Amniotic epithelial cell (primary cell): ENCODE data around the gene ONECUT1.

ENCODE experiments used
- DNase-seq: peaks from one replicate; pipeline ENCODE4 v3.0.0-alpha.2; 2010; ENCODE audit warnings: low read depth

ONECUT1 gene

GRCh38 chr15:52731732-52732470 lies 58.2 kb downstream of the ONECUT1 start:
- DNase-seq, result no peak

DNA sequence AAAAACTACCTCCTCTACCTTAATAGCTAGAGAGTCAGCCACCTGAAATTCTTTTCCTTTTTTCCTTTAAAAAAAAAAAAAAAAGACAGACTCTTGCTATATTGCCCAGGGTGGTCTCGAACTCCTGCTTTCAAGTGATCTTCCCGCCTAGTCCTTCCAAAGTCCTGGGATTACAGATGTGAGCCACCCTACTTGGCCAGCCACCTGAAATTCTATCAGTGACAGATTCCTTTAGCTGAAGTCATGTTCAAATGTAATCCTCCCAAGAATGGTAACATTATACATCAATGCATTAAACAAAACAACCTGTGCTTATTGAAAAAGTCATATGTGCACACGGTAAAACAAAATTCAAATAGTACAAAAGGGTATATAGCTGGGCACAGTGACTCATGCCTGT lies 59.1 kb downstream of the ONECUT1 start:
- DNase-seq, result no peak

DNA sequence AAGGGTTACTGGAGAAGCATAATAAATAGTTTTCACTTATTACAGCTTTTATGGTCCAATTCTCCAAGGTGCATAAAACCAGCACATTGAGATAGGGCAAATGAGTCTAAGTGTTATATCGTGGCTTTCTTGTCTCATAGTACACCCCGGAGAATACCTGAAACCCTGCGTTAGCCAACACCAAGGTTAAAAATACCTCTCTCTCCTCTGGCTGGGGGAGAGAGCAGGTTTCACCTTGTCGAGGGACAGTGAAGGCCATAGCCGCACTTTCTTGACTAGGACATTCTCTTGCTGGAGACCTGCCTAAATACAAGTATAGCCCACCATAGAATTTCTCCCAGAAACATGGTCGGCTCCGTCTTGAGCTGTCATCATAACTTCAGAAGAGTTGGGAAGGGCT lies 59.5 kb downstream of the ONECUT1 start:
- no peak for DNase-seq

GRCh38 chr15:52730173-52730572 lies 60.0 kb downstream of the ONECUT1 start:
- DNase-seq, result peak; percentile 51

DNA sequence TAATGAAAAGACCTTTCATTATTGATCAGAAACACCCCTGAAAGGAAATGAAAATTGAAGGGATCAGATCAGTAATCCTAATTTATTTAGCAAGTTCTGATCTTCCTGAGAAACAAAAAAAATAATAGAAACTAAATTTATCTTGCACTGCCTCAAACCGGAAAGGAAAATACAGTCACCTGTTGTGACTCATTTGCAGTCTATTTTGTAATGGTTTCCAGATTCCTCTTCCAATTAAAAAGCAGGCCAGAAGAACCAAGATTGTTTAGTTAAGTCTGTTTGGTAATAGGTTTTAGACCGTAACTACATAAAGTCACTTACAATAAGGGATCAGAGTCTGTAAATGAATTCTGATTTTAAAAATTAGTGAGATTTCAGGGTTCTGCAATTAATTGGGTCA lies 61.2 kb downstream of the ONECUT1 start:
- peak; percentile 56 for DNase-seq

DNA sequence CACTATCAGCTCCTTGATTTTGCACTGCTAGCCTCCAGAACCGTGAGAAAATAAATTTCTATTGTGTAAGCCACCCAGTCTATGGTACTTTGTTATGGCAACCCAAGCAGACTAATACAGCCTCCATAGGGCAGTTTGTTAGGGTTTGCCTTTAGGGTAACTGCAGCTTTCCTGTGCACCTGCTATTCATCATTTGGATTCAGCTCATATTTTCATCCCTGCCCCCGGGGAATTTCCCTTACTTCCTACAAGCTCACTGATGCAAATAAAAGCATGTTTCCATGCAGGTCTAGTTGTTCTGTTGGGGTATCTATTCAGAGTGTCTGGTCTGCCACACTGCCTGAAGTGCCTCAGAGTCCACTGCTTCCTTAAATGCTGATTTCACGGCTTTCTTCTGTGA lies 62.3 kb downstream of the ONECUT1 start:
- DNase-seq, result no peak

DNA sequence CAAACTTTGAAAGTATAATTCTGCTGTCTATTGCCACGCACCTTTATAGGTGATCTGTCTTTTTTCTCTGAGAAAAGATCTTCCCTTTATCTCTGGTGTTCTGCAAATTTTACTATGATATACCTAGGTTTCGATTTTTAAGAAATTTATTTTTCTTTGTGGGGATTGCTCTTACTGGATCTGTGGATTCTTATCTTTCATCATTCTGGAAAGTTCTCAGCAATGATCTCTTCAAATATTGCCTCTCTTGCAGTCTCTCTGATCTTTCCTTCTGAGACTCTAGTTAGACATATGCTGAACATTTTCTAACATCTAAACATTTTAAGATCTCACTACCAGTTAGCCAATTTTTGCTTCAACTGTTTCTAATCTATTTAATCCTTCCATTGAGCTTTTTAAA lies 63.9 kb downstream of the ONECUT1 start:
- DNase-seq, result no peak

GRCh38 chr15:52718551-52718950 lies 71.6 kb downstream of the ONECUT1 start:
- DNase-seq, result no peak

- DNase-seq, result peak; percentile 27
Measured at GRCh38 chr15:52717924-52718323, 72.2 kb downstream of the ONECUT1 start.

GRCh38 chr15:52717481-52717880 lies 72.7 kb downstream of the ONECUT1 start:
- DNase-seq, result no peak

DNA sequence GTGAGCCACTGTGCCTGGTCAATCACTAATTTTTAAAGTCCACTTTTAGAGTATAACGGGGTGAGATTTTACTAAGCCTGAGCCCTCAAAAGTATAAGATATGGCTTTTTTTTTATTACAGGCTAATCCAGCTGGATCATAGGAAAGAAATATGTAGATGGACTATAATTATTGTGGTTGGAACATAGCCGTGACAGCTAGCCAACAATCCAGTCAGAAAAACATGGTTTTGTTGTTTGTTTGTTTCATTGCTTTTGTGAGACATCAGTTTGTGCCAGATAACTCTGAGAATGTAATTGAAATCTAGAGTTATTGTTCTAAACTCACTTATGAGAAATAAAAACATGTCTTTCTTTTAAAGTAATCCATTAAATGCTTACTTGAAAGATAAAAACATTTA lies 73.6 kb downstream of the ONECUT1 start:
- no peak for DNase-seq

DNA sequence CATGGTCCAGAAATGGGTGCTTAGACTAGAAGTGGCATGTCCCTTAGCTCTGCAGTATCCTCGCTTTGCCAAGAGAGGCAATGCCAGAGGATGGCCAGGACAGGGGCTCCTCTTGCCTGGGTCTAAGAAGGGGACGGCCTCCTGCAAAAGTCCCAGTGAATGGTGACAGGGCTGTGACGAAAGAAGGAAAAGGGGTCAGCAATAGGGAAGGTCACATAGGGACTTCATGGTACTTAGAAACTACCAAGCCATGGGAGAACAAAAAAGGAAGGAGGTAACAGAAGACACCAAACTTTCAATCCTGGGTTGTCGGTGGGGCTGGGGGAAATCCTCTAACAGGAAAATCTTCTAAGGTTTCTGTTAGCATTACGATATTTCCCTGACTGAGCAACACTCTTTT lies 74.7 kb downstream of the ONECUT1 start:
- no peak for DNase-seq

DNA sequence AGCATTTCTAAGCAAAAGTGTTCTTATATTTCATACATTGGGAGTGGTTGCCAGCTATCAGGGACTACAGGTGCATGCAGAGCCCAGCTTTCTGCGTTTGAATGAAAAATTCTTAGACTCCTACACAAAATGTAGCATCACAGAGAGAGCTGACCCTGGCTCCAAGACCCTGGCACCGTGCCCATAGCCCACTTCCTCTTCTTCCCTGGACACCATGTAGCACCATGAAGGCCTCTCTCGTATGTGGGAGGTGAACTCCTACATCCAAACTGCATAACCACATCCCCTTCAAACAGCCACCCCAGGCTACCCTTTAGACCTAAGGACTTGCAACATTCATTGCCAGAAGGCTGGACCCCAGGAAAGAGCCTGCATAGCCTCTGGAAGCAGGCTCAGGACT lies 75.2 kb downstream of the ONECUT1 start:
- DNase-seq, result no peak

GRCh38 chr15:52710708-52711389 lies 79.3 kb downstream of the ONECUT1 start:
- DNase-seq, result no peak

DNA sequence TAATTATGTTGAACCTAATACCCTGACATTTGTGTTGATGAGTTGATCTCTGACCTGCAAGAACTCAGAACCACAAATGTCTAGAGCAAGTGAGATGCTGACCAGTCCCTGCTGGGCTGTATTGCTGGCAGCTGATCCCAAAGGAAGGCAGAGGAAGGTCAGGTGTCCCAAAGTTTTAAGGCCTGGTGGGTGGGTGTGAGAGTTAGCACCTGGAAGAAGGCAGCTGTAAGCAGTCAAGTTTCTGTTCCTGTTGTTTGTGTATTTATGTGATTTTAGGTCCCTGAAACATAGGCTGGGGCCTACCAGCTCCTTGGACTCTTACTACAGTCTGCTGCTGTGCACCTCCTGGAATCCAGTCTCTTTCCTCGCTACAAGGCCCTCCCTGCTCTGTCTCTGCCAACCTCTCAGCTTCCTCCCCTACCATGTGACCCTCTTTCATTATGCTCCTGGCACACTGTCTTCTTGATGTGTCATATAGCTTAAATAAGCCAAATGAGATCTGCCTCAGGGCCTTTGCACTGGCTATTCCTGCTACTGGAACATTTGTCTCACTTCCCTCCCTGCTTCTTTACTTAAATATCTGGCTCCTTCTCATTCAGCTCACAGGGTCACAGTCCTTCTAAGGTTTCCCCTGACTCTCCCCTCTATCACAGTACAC lies 80.0 kb downstream of the ONECUT1 start:
- DNase-seq, result no peak

GRCh38 chr15:52709187-52709981 lies 80.8 kb downstream of the ONECUT1 start:
- no peak for DNase-seq
